Keratinocyte (primary cell): ENCODE measurements around the gene BRPF3. TPM values are rescaled to one million over a fixed set of nuclear protein-coding genes. Genes with fewer than 3 reads are reported as not detected.

Experiments used
- DNase-seq: peaks from one replicate; pipeline ENCODE4 v3.0.0-alpha.2; 2011; ENCODE audit warnings: low read depth, missing footprints, low spot score
- FAIRE-seq: peaks from 2 replicates; lab custom pipeline; 2011; peaks lifted over from hg19 to GRCh38; lab: Jason Lieb, UNC
- H2AFZ ChIP-seq: 2 replicates; pipeline ENCODE4 v1.6.0; 2012; ENCODE audit warnings: low read length, control low read depth, inconsistent platforms; ENCODE audit not compliant: control insufficient read depth
- H3K27ac ChIP-seq: 2 replicates; pipeline ENCODE4 v1.5.1; 2011; ENCODE audit warnings: low read length; ENCODE audit not compliant: control insufficient read depth, insufficient read depth
- H3K27me3 ChIP-seq: 3 replicates; pipeline ENCODE4 v1.6.0; 2011; ENCODE audit warnings: low read length; ENCODE audit not compliant: control insufficient read depth, insufficient read depth; ENCODE audit errors: extremely low read depth
- H3K36me3 ChIP-seq, 2 experiments: 2 replicates in 1 of 2; 3 replicates in 1 of 2; pipeline ENCODE4 v1.5.1; 2011; ENCODE audit warnings: low read length in 2 of 2, mild to moderate bottlenecking in 1 of 2; ENCODE audit not compliant: control insufficient read depth in 2 of 2, insufficient read depth in 2 of 2; ENCODE audit errors: extremely low read depth in 1 of 2
- H3K4me1 ChIP-seq: 3 replicates; pipeline ENCODE4 v1.5.1; 2011; ENCODE audit warnings: low read length; ENCODE audit not compliant: control insufficient read depth, insufficient read depth; ENCODE audit errors: extremely low read depth
- H3K4me2 ChIP-seq: 3 replicates; pipeline ENCODE4 v1.6.0; 2011; ENCODE audit warnings: low read depth, low read length; ENCODE audit not compliant: control insufficient read depth, insufficient read depth; ENCODE audit errors: extremely low read depth
- H3K4me3 ChIP-seq, 3 experiments: fragments of 200-600 bp in 1 of 3; sonication (generic) in 1 of 3; 2 replicates in 2 of 3; 3 replicates in 1 of 3; pipeline ENCODE4 v1.5.1; 2011 to 2016; ENCODE audit warnings: low read length in 3 of 3, mild to moderate bottlenecking in 3 of 3, control low read depth in 2 of 3, inconsistent platforms in 1 of 3, low read depth in 1 of 3, mixed read lengths in 1 of 3, mixed run types in 1 of 3, moderate library complexity in 1 of 3; ENCODE audit not compliant: control insufficient read depth in 2 of 3, insufficient read depth in 2 of 3; ENCODE audit errors: extremely low read depth in 1 of 3
- H3K79me2 ChIP-seq: 2 replicates; pipeline ENCODE4 v1.6.0; 2012; ENCODE audit warnings: low read length; ENCODE audit not compliant: control insufficient read depth, insufficient read depth
- H3K9ac ChIP-seq: 3 replicates; pipeline ENCODE4 v1.6.0; 2011; ENCODE audit warnings: low read length; ENCODE audit not compliant: control insufficient read depth, insufficient read depth; ENCODE audit errors: extremely low read depth
- H3K9me1 ChIP-seq: 3 replicates; pipeline ENCODE4 v1.6.0; 2011; ENCODE audit warnings: low read length; ENCODE audit not compliant: control insufficient read depth, insufficient read depth; ENCODE audit errors: extremely low read depth
- H3K9me3 ChIP-seq: 2 replicates; pipeline ENCODE4 v1.5.1; 2012; ENCODE audit warnings: low read depth, low read length; ENCODE audit not compliant: control insufficient read depth
- H4K20me1 ChIP-seq: 3 replicates; pipeline ENCODE4 v1.6.0; 2011; ENCODE audit warnings: low read length; ENCODE audit not compliant: control insufficient read depth, insufficient read depth; ENCODE audit errors: extremely low read depth
- EZH2 ChIP-seq: IDR thresholded peaks from one replicate; pipeline ENCODE4 v1.6.1; 2012; ENCODE audit warnings: inconsistent platforms, mild to moderate bottlenecking, low read length, moderate library complexity
- dilution Hi-C: fragments of 300-500 bp; cut with MboI; formaldehyde crosslinking; loops from one replicate; pipeline ENCODE4 v1.7.0; 2020; ENCODE audit warnings: low sequenced_read_pairs; ENCODE audit not compliant: extremely low pct_ligation_motif_present
- polyA plus RNA-seq, 5 experiments: library from polyadenylated mRNA; depleted of rRNA in 3 of 5; stranded (reverse) in 3 of 5; stranded (forward) in 1 of 5; unstranded in 1 of 5; fragments of >200 nt; gene quantifications; 1 replicate in 1 of 5; 2 replicates in 3 of 5; 3 replicates in 1 of 5; pipeline versions ENCODE4 v1.2.1 to v1.2.3, GENCODE V29; 2011 to 2012; ENCODE audit warnings: missing spikeins in 2 of 5, low read depth in 1 of 5, low replicate concordance in 1 of 5
- TF ChIP-seq, protein P1 (sequence below), 3 experiments: IDR thresholded peaks in 1 of 3; conservative IDR thresholded peaks in 1 of 3; optimal IDR thresholded peaks in 1 of 3; 2 replicates in 2 of 3; 3 replicates in 1 of 3; pipeline versions ENCODE3 to v1.5.1; 2011; ENCODE audit warnings: low read length in 3 of 3, mild to moderate bottlenecking in 3 of 3, moderate library complexity in 2 of 3, control low read depth in 1 of 3, inconsistent platforms in 1 of 3; ENCODE audit not compliant: insufficient read depth in 2 of 3; ENCODE audit errors: extremely low read depth in 1 of 3

Gene BRPF3
- polyA plus RNA-seq, 1 donor (not counting 4 experiments of a cell fraction or from before 2014, with no cell fraction given) = 4.8 TPM

DNA sequence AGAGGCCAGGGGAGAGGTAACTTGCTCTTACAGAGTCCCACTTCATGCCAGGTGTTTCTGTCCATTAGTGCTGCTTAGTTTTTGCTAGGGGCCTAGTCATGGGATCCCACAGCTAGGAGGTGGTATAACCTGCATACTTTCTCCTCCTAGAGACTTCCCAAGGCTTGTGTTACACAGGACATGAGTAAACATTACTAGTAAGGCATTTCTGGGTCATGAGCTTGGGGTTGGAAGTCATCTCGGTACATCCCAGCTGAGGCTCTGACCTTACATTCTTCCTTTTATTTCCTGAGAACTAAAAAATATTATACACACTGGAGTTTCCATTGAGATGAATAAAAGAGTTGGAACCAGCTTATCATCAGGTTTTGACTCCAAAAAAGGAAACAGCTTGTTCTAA lies 52.4 kb downstream of the BRPF3 start:
- Histone ChIP-seq H3K27ac (no peak overlapping the region), H3K4me2 (no peak overlapping the region)

DNA sequence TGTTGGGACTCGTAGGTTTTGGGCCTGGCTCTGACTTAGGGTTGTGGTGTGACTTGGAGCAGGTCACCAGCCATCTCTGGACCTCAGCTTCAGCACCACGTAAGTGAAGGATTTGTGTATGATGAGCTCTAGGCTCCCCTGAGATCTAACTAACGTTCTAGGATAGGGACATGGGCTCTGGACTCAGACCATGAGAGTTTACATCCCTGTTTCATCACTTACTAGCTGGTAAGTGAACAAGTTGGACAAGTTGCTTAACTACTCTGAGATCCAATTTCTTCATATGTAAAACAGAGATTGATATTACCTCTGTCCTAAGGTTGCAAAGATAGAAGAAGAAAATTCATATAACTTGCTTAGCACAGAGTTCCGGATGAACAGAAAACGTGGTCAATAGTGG lies 53.0 kb downstream of the BRPF3 start:
- no peaks in the 10 kb centered on the region for H4K20me1 ChIP-seq
- H2AFZ ChIP-seq = no peak overlapping the region
- peaks cover 14% of the 10 kb centered on the region for H3K4me1 ChIP-seq
- no peaks in the 10 kb centered on the region for H3K79me2 ChIP-seq
- no peak overlapping the region for H3K4me2 ChIP-seq
- FAIRE-seq (no peak), DNase-seq (no peak)
- H3K27ac ChIP-seq = no peak overlapping the region
- H3K4me3 ChIP-seq = no peak overlapping the region
- TF ChIP-seq, protein P1, sequence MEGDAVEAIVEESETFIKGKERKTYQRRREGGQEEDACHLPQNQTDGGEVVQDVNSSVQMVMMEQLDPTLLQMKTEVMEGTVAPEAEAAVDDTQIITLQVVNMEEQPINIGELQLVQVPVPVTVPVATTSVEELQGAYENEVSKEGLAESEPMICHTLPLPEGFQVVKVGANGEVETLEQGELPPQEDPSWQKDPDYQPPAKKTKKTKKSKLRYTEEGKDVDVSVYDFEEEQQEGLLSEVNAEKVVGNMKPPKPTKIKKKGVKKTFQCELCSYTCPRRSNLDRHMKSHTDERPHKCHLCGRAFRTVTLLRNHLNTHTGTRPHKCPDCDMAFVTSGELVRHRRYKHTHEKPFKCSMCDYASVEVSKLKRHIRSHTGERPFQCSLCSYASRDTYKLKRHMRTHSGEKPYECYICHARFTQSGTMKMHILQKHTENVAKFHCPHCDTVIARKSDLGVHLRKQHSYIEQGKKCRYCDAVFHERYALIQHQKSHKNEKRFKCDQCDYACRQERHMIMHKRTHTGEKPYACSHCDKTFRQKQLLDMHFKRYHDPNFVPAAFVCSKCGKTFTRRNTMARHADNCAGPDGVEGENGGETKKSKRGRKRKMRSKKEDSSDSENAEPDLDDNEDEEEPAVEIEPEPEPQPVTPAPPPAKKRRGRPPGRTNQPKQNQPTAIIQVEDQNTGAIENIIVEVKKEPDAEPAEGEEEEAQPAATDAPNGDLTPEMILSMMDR (optimal IDR thresholded peaks at IDR 0.05 in 1 of 3, IDR thresholded peaks at IDR 0.05 in 1 of 3, conservative IDR thresholded peaks at IDR 0.05 in 1 of 3; ENCODE audit: extremely low read depth in 1 of 3, insufficient read depth in 2 of 3, low read length in 3 of 3) = no peak
- no peak for TF ChIP-seq EZH2
- H3K9me1 ChIP-seq = no peaks in the 10 kb centered on the region
- H3K36me3 ChIP-seq = no peaks in the 10 kb centered on the region
- no peaks in the 10 kb centered on the region for H3K9me3 ChIP-seq
- dilution Hi-C loops = no loop called here
- H3K9ac ChIP-seq = no peak overlapping the region
- no peaks in the 10 kb centered on the region for H3K27me3 ChIP-seq

More for the DNA sequence above, 52.4 kb downstream of the BRPF3 start:
- dilution Hi-C loops = no loop called here
- H3K36me3 ChIP-seq = no peaks in the 10 kb centered on the region
- no peaks in the 10 kb centered on the region for H4K20me1 ChIP-seq
- no peaks in the 10 kb centered on the region for H3K9me3 ChIP-seq
- no peak overlapping the region for H2AFZ ChIP-seq
- DNase-seq = no peak
- H3K4me3 ChIP-seq = no peak overlapping the region
- FAIRE-seq = no peak
- no peak overlapping the region for H3K9ac ChIP-seq
- peaks cover 14% of the 10 kb centered on the region for H3K4me1 ChIP-seq
- H3K27me3 ChIP-seq = no peaks in the 10 kb centered on the region
- no peaks in the 10 kb centered on the region for H3K79me2 ChIP-seq
- TF ChIP-seq, protein P1 (optimal IDR thresholded peaks at IDR 0.05 in 1 of 3, IDR thresholded peaks at IDR 0.05 in 1 of 3, conservative IDR thresholded peaks at IDR 0.05 in 1 of 3; ENCODE audit: extremely low read depth in 1 of 3, insufficient read depth in 2 of 3, low read length in 3 of 3) = peak in 1 of 3 experiments; percentile 31
- TF ChIP-seq EZH2 = no peak
- H3K9me1 ChIP-seq = no peaks in the 10 kb centered on the region
